Endothelial cell of umbilical vein (primary cell): Measurements from ENCODE around the gene GPR157. TPM values are rescaled to one million over a fixed set of nuclear protein-coding genes. Genes with fewer than 3 reads are reported as not detected.

ENCODE experiments used
- BruUV-seq: library from RNA; stranded (reverse); fragments of 400-500 nt; replicated peaks from 2 replicates; lab custom pipeline; 2021; lab: Mats Ljungman, UMichigan
- CTCF ChIA-PET: fragments of 300-600, 350-600 bp; sonication (Branson Sonifier 250); formaldehyde crosslinking; loops from one replicate; lab custom pipeline; 2021; ENCODE audit warnings: antibody characterized with exemption, inconsistent platforms; lab: Charles Lee
- POLR2A ChIA-PET: fragments of 300-600, 350-600 bp; sonication (Branson Sonifier 250); formaldehyde crosslinking; loops from one replicate; lab custom pipeline; 2021; ENCODE audit warnings: antibody characterized with exemption, inconsistent platforms; lab: Charles Lee
- DNase-seq: peaks from one replicate; pipeline ENCODE4 v3.0.0-alpha.2; 2011; ENCODE audit warnings: low read depth, low spot score
- FAIRE-seq: peaks from 2 replicates; lab custom pipeline; 2011; peaks lifted over from hg19 to GRCh38; lab: Jason Lieb, UNC
- H2AFZ ChIP-seq: 2 replicates; pipeline ENCODE4 v1.6.0; 2012; ENCODE audit warnings: low read depth, low read length, control low read depth, inconsistent platforms
- H3K27ac ChIP-seq: 2 replicates; pipeline ENCODE4 v1.5.1; 2011; ENCODE audit warnings: low read depth, mild to moderate bottlenecking, control low read depth, low read length, moderate library complexity; ENCODE audit not compliant: insufficient read depth
- H3K27me3 ChIP-seq, 2 experiments: 2 replicates each; pipeline versions ENCODE4 v1.6.0 to v1.6.1; 2011; ENCODE audit warnings: low read length in 2 of 2, mixed read lengths in 1 of 2; ENCODE audit not compliant: control insufficient read depth in 2 of 2, insufficient read depth in 2 of 2
- H3K36me3 ChIP-seq, 2 experiments: 2 replicates in 1 of 2; 3 replicates in 1 of 2; pipeline ENCODE4 v1.5.1; 2011; ENCODE audit warnings: low read length in 2 of 2, mild to moderate bottlenecking in 1 of 2, moderate library complexity in 1 of 2; ENCODE audit not compliant: control insufficient read depth in 2 of 2, insufficient read depth in 2 of 2; ENCODE audit errors: extremely low read depth in 1 of 2
- H3K4me1 ChIP-seq: 3 replicates; pipeline ENCODE4 v1.5.1; 2011; ENCODE audit warnings: mild to moderate bottlenecking, low read length; ENCODE audit not compliant: control insufficient read depth, insufficient read depth; ENCODE audit errors: extremely low read depth
- H3K4me2 ChIP-seq: 2 replicates; pipeline ENCODE4 v1.6.1; 2011; ENCODE audit warnings: low read length, control low read depth, mixed read lengths; ENCODE audit not compliant: insufficient read depth
- H3K4me3 ChIP-seq, 3 experiments: fragments of 200-600 bp in 1 of 3; sonication (generic), shearing (Covaris generic) in 1 of 3; replicated peaks in 1 of 3; 2 replicates each; pipeline ENCODE4 v1.5.1; 2011 to 2016; ENCODE audit warnings: control low read depth in 3 of 3, low read length in 3 of 3, mild to moderate bottlenecking in 2 of 3, inconsistent platforms in 1 of 3, low read depth in 1 of 3, moderate library complexity in 1 of 3; ENCODE audit not compliant: insufficient read depth in 1 of 3
- H3K79me2 ChIP-seq: 2 replicates; pipeline ENCODE4 v1.6.0; 2012; ENCODE audit warnings: low read length, inconsistent platforms; ENCODE audit not compliant: control insufficient read depth, insufficient read depth
- H3K9ac ChIP-seq: replicated peaks from 2 replicates; pipeline ENCODE3; 2011; ENCODE audit warnings: low read length, control low read depth; ENCODE audit not compliant: insufficient read depth; ENCODE audit errors: extremely low read depth
- H3K9me1 ChIP-seq: replicated peaks from 3 replicates; pipeline ENCODE4 v1.6.0; 2011; ENCODE audit warnings: mild to moderate bottlenecking, low read length; ENCODE audit not compliant: control insufficient read depth, insufficient read depth; ENCODE audit errors: extremely low read depth
- H3K9me3 ChIP-seq: replicated peaks from 2 replicates; pipeline ENCODE4 v1.5.1; 2012; ENCODE audit warnings: low read length, inconsistent platforms; ENCODE audit not compliant: control insufficient read depth, insufficient read depth
- H4K20me1 ChIP-seq: replicated peaks from 2 replicates; pipeline ENCODE3; 2011; ENCODE audit warnings: mild to moderate bottlenecking, low read length; ENCODE audit not compliant: control insufficient read depth, insufficient read depth; ENCODE audit errors: extremely low read depth
- EZH2 ChIP-seq: IDR thresholded peaks from 2 replicates; pipeline ENCODE4 v1.6.1; 2012; ENCODE audit warnings: borderline replicate concordance, low read depth, mild to moderate bottlenecking, moderate library complexity, low read length, inconsistent platforms; ENCODE audit not compliant: severe bottlenecking
- FOS ChIP-seq: IDR thresholded peaks from 2 replicates; pipeline ENCODE4 v1.6.1; 2011; ENCODE audit warnings: mild to moderate bottlenecking, low read length, moderate library complexity, borderline replicate concordance; ENCODE audit not compliant: insufficient read depth
- GATA2 ChIP-seq: IDR thresholded peaks from 2 replicates; pipeline ENCODE4 v1.7.0; 2011; ENCODE audit warnings: low read depth, mild to moderate bottlenecking, moderate library complexity, mixed read lengths, low read length; ENCODE audit not compliant: insufficient read length, insufficient read depth
- JUN ChIP-seq: IDR thresholded peaks from 2 replicates; pipeline ENCODE4 v1.6.1; 2011; ENCODE audit warnings: borderline replicate concordance, low read depth; ENCODE audit not compliant: insufficient read length, insufficient read depth
- MYC ChIP-seq: IDR thresholded peaks from one replicate; pipeline ENCODE4 v1.6.1; 2011; ENCODE audit warnings: mild to moderate bottlenecking, low read depth, low read length
- POLR2A ChIP-seq: IDR thresholded peaks from 2 replicates; pipeline ENCODE4 v1.6.1; 2012; ENCODE audit warnings: low read depth, mild to moderate bottlenecking, control low read depth, low read length
- POLR2AphosphoS5 ChIP-seq: IDR thresholded peaks from 2 replicates; pipeline ENCODE4 v1.6.1; 2012; ENCODE audit warnings: low read depth, mild to moderate bottlenecking, control low read depth, low read length, moderate library complexity; ENCODE audit not compliant: insufficient read depth
- dilution Hi-C: fragments of 300-500 bp; cut with MboI; formaldehyde crosslinking; loops from one replicate; pipeline ENCODE4 v1.15.0; 2019; ENCODE audit warnings: low sequenced_read_pairs; ENCODE audit not compliant: extremely low pct_ligation_motif_present
- intact Hi-C: fragments of 100-400 bp; cut with micrococcal nuclease; formaldehyde crosslinking; loops from one replicate; pipeline ENCODE4 v1.10.0; 2022
- polyA plus RNA-seq, 4 experiments: library from polyadenylated mRNA; depleted of rRNA in 3 of 4; stranded (reverse) in 3 of 4; unstranded in 1 of 4; fragments of >200 nt; gene quantifications; 2 replicates each; pipeline versions ENCODE4 v1.2.1 to v1.2.3, GENCODE V29; 2011 to 2012; ENCODE audit warnings: missing spikeins in 1 of 4
- total RNA-seq: library from RNA; stranded (reverse); gene quantifications from 2 replicates; pipeline ENCODE4 v1.2.3, GENCODE V29; 2021
- TF ChIP-seq, protein P1 (sequence below), 2 donors: IDR thresholded peaks; 1 replicate in 1 of 2; 2 replicates in 1 of 2; pipeline ENCODE4 v1.5.1; 2011; ENCODE audit warnings: low read length in 2 of 2, mild to moderate bottlenecking in 2 of 2, moderate library complexity in 2 of 2, control low read depth in 1 of 2, inconsistent platforms in 1 of 2, low read depth in 1 of 2; ENCODE audit not compliant: insufficient read depth in 1 of 2; ENCODE audit errors: extremely low read depth in 1 of 2
- TF ChIP-seq, protein P2 (sequence below): IDR thresholded peaks from 2 replicates; pipeline ENCODE4 v1.6.1; 2011; ENCODE audit not compliant: insufficient read depth, insufficient read length

The GPR157 gene
- total and polyA plus RNA-seq, 2 donors (not counting 3 experiments of a cell fraction or from before 2014, with no cell fraction given), result 1.0 to 6.5 TPM

DNA sequence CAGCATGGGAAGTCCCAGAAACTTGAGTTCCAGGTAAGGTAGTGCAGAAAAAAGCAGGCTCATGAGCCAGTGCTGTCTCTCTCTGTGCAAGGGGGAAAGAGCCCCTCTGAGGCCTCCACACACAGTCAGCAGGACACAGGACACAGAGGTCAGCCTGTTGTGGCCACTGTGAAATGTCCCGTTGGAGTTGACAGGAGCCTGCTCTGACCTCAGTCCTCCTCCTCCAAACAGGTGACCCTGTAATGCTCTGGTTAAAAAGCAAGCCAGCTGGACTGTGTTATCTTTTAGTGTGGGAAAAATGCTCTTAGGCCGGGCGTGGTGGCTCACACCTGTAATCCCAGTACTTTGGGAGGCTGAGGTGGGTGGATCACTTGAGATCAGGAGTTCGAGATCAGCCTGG is 24.2 kb upstream of the GPR157 start:
- TF ChIP-seq, protein P1, sequence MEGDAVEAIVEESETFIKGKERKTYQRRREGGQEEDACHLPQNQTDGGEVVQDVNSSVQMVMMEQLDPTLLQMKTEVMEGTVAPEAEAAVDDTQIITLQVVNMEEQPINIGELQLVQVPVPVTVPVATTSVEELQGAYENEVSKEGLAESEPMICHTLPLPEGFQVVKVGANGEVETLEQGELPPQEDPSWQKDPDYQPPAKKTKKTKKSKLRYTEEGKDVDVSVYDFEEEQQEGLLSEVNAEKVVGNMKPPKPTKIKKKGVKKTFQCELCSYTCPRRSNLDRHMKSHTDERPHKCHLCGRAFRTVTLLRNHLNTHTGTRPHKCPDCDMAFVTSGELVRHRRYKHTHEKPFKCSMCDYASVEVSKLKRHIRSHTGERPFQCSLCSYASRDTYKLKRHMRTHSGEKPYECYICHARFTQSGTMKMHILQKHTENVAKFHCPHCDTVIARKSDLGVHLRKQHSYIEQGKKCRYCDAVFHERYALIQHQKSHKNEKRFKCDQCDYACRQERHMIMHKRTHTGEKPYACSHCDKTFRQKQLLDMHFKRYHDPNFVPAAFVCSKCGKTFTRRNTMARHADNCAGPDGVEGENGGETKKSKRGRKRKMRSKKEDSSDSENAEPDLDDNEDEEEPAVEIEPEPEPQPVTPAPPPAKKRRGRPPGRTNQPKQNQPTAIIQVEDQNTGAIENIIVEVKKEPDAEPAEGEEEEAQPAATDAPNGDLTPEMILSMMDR (IDR thresholded peaks at IDR 0.05; ENCODE audit: extremely low read depth in 1 of 2, insufficient read depth in 1 of 2, low read depth in 1 of 2, low read length in 2 of 2), result no peak
- TF ChIP-seq GATA2, result no peak
- FAIRE-seq, result no peak
- BruUV-seq, result no TSS peak

GRCh38 chr1:9152535-9152934 is 23.6 kb upstream of the GPR157 start:
- H3K27ac ChIP-seq, result no peak overlapping the region
- ChIA-PET POLR2A (no interaction called here), CTCF (no interaction called here)
- no peaks in the 10 kb centered on the region for H4K20me1 ChIP-seq
- no peak overlapping the region for H3K4me3 ChIP-seq
- H3K9me1 ChIP-seq, result no peaks in the 10 kb centered on the region
- H3K9me3 ChIP-seq, result no peaks in the 10 kb centered on the region
- H3K9ac ChIP-seq, result no peak overlapping the region
- dilution Hi-C loops, result no loop called here
- no peak for TF ChIP-seq JUN
- no peak for TF ChIP-seq EZH2
- TF ChIP-seq, protein P2, sequence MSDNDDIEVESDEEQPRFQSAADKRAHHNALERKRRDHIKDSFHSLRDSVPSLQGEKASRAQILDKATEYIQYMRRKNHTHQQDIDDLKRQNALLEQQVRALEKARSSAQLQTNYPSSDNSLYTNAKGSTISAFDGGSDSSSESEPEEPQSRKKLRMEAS, result no peak
- TF ChIP-seq POLR2AphosphoS5, result no peak
- no peak for TF ChIP-seq MYC
- TF ChIP-seq, protein P1 (IDR thresholded peaks at IDR 0.05; ENCODE audit: extremely low read depth in 1 of 2, insufficient read depth in 1 of 2, low read depth in 1 of 2, low read length in 2 of 2), result no peak
- no peak for TF ChIP-seq GATA2
- no peak for TF ChIP-seq POLR2A
- TF ChIP-seq FOS, result no peak
- no peak for DNase-seq
- peaks cover 5 to 23% of the 10 kb centered on the region in 2 experiments for H3K36me3 ChIP-seq
- H3K4me1 ChIP-seq, result no peaks in the 10 kb centered on the region
- no peaks in the 10 kb centered on the region for H3K27me3 ChIP-seq
- no peak overlapping the region for H2AFZ ChIP-seq
- BruUV-seq, result no TSS peak
- intact Hi-C loops, result no loop called here
- FAIRE-seq, result no peak
- H3K79me2 ChIP-seq, result peaks cover 49% of the 10 kb centered on the region
- H3K4me2 ChIP-seq, result no peak overlapping the region

More for the DNA sequence above, 24.2 kb upstream of the GPR157 start:
- Histone ChIP-seq H3K27ac (no peak overlapping the region), H2AFZ (no peak overlapping the region), H4K20me1 (no peaks in the 10 kb centered on the region), H3K4me3 (no peak overlapping the region), H3K27me3 (no peaks in the 10 kb centered on the region), H3K4me2 (no peak overlapping the region), H3K79me2 (peaks cover 53% of the 10 kb centered on the region), H3K4me1 (no peaks in the 10 kb centered on the region), H3K9me3 (no peaks in the 10 kb centered on the region), H3K9ac (no peak overlapping the region), H3K36me3 (peaks cover 5 to 23% of the 10 kb centered on the region in 2 experiments), H3K9me1 (no peaks in the 10 kb centered on the region)
- CTCF ChIA-PET, result interaction anchor here (0.7 kb wide), 1 partner anchor 81 kb away, joined by 3 read pairs; the partner anchor contains the start of gene H6PD
- dilution Hi-C loops (no loop called here), intact Hi-C loops (no loop called here)
- POLR2A ChIA-PET, result no interaction called here
- no peak for DNase-seq
